Measurements from ENCODE around the gene SUN2. TPM values are rescaled to one million over a fixed set of nuclear protein-coding genes. Genes with fewer than 3 reads are reported as not detected.
A peak's percentile ranks its signal among the peaks of the same experiment; 100 is the strongest.

Gene SUN2
- total and polyA plus RNA-seq, 9 of the 15 experiments (the other 6 are each of a cell fraction or from before 2014, with no cell fraction given) = 0.11 to 42.6 (median 16.7) TPM

GRCh38 chr22:38755155-38755910, 465 bp downstream of the SUN2 start (continued):
- TF ChIP-seq ZBTB5 (IDR thresholded peaks at IDR 0.05) (peak; percentile 97), BCLAF1 (IDR thresholded peaks at IDR 0.05; ENCODE audit: borderline replicate concordance in 1 of 2, control insufficient read depth in 1 of 2, low read depth in 2 of 2, low read length in 1 of 2) (no peak), BRCA1 (IDR thresholded peaks at IDR 0.05) (no peak), BRCA1 (CRISPR knock-in tag; IDR thresholded peaks at IDR 0.05) (no peak), CC2D1A (IDR thresholded peaks at IDR 0.05) (peak; percentile 87), E2F1 (CRISPR knock-in tag; IDR thresholded peaks at IDR 0.05) (no peak), ZNF785 (CRISPR knock-in tag; IDR thresholded peaks at IDR 0.05) (no peak), BMI1 (IDR thresholded peaks at IDR 0.05; ENCODE audit: low read length) (no peak), XRCC5 (IDR thresholded peaks at IDR 0.05; ENCODE audit: low read depth, low read length) (no peak), ZNF75A (CRISPR knock-in tag; IDR thresholded peaks at IDR 0.05) (no peak), KDM5B (IDR thresholded peaks at IDR 0.05; ENCODE audit: insufficient replicate concordance, low read depth, low read length) (no peak), RBFOX2 (IDR thresholded peaks at IDR 0.05; ENCODE audit: low read depth, low read length) (peak; percentile 79), ZNF445 (CRISPR knock-in tag; IDR thresholded peaks at IDR 0.05; ENCODE audit: low read depth) (no peak), E2F5 (CRISPR knock-in tag; IDR thresholded peaks at IDR 0.05) (no peak), KLF1 (tag; IDR thresholded peaks at IDR 0.05) (0 out of 2 replicates have a peak, but pooled peaks have one; percentile 51), MXI1 (IDR thresholded peaks at IDR 0.05; ENCODE audit: low read depth, low read length) (no peak), NR3C1 (CRISPR knock-in tag; IDR thresholded peaks at IDR 0.05) (no peak), EHMT2 (IDR thresholded peaks at IDR 0.05) (no peak), TCF7L2 (IDR thresholded peaks at IDR 0.05; ENCODE audit: low read depth, low read length) (no peak), TBP (optimal IDR thresholded peaks at IDR 0.05; ENCODE audit: low read depth, low read length) (no peak), ZNF668 (CRISPR knock-in tag; IDR thresholded peaks at IDR 0.05) (no peak), ZFP36 (IDR thresholded peaks at IDR 0.05; ENCODE audit: low read depth, low read length, partially characterized antibody) (peak; percentile 53)
